Embryonic facial prominence (tissue), 1 donor: Measurements from ENCODE around the gene CXCL16.

Experiments used
- DNase-seq: peaks from one replicate; pipeline ENCODE4 v3.0.0-alpha.2; 2016; ENCODE audit errors: extremely low spot score

Gene CXCL16

DNA sequence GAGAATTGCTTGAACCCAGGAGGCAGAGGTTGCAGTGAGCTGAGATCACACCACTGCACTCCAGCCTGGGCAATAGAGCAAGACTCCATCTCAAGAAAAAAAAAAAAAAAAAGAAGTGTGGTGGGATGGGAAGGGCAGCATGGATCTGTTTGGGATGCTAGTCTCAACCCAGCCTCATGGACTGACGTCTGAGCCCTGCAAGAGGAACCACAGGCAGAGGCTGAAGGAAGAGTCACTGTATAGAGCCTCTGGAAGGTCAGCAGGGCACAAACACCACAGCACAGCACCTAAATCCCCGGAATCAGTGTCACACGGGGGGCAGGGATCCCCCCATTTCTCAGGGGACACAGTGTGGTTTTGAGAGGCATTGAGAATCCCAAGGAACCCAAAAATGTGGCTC lies 10.9 kb upstream of the CXCL16 start:
- no peak for DNase-seq

DNA sequence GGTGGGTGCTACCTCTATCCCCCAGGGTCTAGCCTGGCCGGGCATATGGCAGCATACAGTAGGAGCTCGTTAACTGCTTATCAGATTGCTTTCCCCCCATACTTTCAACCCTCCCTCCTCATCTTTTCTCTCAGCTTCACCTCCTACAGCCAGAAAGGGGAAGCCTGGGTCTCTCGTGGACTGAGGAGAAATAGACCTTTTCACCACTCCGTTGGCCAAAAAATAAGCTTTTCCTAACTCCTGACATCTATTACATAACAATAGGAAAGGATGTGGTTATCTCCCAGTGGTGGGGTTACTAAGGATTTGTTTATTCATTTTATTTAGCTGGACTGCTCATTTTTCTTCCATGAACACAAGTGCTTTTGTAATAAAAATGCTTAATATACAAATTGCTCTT lies 9.0 kb upstream of the CXCL16 start:
- DNase-seq = no peak

DNA sequence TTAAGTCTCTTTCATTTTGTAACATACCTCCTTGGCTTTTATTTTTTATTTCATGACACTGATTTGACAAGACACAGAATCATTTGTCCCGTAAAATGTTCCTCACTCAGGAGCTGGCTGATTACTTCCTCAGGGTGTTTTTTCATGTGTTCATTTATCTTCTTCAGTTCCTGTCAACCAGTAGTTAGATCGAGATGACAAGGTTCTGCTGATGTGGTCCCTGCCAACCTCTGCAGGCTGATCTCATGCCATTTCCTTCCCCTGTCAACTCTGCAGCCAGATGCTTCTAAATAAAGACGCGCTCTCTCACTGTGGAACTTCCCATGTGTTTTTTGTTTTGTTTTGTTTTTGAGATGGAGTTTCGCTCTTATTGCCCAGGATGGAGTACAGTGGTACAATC lies 8.1 kb upstream of the CXCL16 start:
- no peak for DNase-seq

DNA sequence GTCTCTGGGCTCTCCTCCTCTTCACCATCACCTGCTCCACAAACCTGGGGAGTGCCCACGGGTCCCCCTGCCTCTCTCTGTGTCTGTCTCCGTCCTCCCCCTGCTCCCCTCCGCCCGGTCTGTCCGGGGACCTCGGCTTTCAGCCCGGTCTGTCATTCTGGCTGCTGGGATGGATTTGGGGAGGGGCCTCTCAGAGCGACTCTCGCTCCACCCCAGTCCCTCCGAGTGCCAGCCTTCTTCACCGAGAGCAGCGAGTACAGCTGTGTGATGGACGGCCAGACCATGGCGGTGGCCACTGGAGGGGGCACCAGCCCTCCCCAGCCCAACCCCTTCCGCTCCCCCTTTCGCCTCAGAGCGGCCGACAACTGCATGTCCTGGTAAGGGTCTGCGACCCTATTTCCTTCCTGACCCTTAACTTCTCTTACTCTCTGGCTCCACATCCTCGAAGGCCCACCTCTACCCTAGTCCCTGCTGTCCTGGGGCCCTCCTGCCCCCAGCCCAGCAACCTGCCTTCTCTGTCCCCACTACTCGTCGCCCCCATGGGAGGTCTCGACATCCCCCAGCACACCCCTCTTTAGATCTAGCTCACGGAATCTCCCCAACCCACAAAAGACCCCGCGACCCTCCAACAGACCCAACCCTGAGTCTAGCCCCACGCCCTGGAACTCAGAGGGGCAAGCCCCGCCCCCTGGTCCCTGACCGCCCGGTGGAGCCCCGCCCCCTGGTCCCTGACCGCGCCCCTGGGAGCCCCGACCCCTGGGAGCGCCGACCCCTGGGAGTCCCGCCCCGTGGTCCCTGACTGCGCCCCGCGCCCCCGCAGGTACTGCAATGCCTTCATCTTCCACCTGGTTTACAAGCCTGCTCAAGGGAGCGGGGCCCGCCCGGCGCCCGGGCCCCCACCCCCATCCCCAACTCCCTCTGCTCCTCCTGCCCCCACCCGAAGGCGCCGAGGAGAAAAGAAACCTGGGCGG lies 5.6 kb upstream of the CXCL16 start:
- no peak for DNase-seq

DNA sequence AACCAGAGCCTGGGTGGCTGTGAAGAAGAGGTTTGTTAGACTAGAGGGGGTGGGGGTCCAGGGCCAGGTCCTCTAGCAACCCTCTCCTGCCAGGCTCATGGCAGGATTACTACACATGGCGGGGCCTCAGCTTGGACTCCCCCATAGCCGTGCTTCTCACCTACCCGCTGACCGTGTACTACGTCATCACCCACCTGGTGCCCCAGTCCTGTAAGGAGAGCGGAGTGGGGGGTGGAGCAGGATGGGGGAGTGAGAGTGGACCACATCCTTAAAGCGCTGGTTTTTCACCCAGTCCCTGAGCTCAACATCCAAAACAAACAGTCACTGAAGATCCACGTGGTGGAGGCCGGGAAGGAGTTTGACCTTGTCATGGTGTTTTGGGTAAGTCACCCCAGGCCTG lies 4.2 kb upstream of the CXCL16 start:
- DNase-seq = no peak

DNA sequence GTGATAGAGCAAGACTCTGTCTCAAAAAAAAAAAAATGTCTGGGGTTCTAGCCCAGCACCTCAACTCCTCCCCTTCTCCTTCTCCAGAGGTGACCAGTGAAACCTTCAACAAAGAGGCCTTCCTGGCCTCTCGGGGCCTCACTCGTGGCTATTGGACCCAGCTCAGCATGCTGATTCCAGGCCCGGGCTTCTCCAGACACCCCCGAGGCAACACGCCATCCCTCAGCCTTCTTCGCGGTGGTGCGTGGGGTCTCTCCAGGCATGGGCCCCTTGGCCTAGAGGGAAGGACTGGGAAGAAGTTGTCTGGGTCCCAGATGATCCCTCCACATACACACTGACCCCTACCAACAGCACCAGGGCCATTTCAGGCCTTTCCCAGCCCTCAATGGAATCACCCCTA lies 3.5 kb upstream of the CXCL16 start:
- no peak for DNase-seq

DNA sequence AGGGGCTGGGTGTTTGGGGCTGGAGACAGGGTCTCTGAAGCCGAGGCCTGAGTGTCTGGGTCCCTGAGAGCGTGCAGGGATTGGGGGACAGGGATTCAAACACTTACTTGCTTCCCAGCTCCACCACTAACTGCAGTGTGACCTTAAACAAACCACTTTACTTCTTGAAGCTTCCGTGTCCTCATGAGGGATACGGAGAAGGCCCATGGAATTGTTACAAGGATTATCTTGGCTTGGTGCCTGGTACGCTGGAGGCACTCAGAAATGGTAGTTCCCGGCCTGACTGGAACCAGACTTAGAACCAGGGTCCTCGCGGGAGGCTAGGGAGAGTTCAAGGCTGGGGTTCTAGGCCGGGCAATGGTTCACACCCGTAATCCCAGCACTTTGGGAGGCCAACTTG lies 2.9 kb upstream of the CXCL16 start:
- DNase-seq = no peak

DNA sequence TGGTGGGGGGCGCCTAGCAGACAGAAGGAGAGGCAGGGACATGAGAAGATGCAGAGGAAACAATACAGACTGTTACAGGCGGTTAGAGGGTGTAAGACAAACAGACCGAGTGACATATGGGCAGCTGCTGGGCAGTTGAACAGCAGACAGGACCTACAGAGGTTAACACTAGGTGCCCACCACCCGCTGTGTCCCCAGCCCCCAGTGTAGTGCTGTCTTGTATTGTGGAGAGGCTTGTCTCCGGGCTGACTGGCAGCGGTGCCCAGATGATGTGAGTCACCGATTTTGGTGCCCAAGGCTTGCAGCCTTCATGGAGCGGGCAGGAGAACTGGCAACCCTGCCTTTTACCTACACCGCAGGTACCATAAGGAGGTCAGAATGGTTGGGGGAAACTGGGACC lies 2.4 kb upstream of the CXCL16 start:
- DNase-seq = no peak

DNA sequence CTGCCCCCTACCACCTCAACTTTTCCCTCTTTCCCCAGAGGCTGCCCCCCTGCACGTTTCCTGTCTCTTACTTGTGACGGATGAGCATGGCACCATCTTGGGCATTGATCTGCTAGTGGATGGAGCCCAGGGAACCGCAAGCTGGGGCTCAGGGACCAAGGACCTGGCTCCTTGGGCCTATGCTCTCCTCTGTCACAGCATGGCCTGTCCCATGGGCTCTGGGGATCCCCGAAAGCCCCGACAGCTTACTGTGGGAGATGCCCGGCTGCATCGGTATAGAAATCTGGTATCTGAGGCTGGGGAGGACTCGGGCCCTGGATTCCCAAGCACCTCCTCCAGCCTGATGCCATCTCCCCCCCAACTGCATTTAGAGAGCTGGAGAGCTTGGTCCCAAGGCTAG lies 1.8 kb upstream of the CXCL16 start:
- DNase-seq = no peak

DNA sequence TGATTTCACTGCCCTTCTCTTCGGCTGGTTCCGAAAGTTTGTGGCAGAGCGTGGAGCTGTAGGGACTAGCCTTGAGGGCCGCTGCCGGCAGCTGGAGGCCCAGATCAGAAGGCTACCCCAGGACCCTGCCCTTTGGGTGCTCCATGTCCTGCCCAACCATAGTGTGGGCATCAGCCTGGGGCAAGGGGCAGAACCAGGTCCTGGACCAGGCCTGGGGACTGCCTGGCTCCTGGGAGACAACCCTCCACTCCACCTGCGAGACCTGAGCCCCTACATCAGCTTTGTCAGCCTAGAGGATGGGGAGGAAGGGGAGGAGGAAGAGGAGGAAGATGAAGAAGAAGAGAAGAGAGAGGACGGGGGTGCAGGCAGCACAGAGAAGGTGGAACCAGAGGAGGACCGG lies 856 bp upstream of the CXCL16 start:
- no peak for DNase-seq

DNA sequence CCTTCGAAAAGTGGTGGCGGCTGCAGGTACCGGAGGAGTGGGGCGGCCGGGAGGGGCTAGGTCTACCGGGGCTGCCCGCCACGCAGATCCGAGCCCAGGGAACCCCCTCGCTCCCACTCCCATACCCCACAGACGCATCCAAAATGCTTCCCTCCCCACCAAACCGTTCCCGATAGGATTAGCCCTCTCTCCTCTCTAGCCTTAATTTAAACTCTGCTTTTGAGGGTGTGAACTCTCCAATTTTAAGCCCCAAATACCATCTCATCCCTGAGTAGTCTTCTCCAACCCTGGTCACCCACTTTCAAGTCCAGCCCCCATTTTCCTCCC lies 260 bp upstream of the CXCL16 start:
- no peak for DNase-seq

DNA sequence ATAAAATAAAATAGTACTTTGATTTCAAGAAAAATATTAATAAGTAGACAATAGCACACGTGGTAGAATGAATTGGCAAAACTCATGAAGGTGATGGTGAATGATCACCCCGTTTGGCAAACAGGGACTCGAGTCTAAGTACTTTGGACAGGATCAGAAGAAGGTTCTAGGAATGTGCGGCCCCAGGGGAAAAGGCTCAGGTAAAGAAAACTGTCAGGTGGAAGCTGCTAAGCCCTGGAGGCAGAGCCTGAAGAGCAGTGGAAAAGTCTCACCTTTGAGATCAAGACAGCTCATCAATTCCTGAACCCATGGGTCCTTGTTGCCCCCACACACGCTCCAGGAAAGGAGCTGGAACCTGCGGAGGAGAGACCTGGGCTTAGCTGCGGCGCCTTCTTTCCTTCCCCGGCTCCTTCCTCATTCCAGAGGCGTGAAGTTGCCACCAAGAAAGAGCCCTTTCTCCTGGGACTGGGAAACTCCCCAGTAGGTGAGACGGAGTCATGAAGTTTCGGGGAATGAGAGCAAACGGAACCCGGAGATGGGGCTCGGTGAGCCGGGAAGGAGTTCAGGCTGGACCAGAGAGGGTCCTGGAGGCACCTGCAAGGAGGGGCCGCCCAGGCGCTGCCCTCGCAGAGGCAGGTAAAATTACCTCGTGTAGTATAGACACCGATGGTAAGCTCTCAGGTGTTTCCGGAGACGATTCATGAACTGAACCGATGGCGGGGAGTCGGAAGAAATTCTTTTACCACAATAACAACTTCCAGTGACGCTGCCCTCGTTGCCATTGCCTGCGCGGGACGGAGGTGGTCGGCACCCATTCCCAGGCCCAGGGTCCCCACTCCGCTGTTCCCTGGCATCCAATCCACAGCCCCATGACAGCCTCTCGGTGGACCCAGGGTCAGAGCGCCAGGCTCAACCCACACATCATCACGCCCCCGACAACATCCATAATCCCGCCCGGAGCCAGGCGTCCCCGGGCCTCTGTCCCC lies 1.3 kb downstream of the CXCL16 start:
- no peak for DNase-seq

DNA sequence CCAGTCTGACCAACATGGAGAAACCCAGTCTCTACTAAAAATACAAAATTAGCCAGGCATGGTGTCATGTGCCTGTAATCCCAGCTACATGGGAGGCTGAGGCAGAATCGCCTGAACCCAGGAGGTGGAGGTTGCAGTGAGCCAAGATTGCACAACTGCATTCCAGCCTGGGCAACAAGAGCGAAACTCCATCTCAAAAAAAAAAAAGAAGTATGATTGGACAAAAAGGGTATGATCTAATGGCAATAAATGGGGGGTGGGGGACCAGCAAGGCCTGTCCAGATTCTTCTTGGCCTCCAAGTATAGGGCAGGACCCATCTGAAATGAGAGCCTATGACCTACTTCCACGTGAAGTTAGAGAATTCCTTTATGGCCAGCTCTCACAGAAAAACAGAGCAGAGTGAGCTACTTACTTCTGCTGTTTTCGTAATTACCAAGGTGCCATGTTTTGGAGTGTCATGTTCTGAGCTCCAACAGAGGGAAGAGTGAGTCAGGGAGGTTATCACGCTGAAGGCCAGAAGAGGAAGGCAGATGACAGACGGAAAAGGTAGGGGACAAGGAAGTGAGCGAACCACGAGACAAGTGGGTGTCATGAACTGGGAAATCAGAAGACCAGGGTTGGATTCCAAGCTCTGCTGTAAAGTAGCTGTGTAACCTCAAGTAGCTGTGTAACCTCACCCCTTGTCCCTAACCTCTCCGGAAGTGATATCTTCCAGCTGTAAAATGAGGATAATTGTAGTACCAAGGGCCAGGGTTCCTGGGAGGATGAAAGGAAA lies 3.7 kb downstream of the CXCL16 start:
- no peak for DNase-seq

DNA sequence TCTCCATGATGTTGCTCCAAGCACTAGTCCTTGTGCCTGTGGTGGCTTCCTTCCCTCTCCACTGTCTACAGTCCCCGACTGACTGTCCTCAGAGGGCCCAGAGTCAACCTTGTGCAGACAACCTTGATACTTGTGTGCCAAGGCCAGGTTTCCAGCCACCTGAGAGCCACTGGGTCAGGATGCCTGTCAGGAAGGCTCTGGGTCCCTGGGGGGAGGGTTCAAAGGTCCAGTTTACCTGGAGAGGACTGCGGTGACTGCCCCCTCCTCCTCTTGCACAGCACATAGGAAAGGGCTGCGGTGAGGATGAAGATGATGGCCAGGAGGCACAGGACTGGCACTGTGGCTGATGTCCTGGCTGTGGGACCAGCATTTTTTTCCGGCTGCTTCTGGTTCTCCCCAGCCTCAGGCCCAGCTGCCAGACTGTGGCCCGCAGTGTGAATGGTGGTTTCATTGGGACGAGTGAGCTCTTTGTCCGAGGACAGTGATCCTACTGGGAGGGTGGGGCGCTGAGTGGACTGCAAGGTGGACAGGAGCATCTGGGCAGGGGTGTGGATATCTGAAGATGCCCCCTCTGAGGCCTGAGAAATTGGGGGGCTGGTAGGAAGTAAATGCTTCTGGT lies 4.8 kb downstream of the CXCL16 start:
- DNase-seq = no peak

DNA sequence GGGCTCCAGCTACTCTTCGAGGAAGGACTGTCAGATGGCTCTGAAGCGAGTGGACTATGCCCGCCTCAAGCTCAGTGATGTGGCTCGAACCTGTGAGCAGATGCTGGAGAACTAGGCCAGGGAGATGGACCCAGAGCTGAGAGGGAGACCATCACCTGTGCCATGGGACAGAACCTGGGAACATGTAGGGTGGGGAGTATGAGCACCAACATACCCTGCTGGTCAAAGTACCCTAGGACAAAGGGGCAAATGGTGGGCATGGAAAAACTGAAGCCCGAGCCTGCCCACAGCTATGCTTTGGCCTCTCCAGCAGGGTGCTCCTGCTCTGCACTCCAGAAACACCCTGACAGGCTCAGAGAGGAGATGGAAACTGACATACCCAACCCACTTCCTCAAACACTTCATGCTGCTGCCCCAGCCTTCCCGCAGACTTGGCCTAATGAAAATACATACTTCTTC lies 6.6 kb downstream of the CXCL16 start:
- DNase-seq = no peak

DNA sequence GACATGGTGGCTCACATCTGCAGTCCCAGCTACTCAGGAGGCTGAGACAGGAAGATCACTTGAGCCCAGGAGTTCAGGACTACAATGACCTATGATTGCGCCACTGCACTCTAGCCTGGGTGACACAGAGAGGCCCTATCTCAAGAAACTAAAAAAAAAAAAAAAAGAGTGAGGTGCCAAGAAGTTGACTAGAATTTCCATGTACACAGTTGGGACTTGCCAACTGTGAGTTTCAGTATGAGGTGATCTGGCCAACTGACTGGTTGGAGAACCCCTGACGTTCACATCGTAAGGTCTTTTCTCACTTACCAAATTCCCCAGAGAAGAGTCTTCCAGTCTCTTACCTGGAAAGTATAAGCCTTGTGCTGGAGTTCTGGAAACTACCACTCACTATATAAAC lies 11.6 kb downstream of the CXCL16 start:
- no peak for DNase-seq

DNA sequence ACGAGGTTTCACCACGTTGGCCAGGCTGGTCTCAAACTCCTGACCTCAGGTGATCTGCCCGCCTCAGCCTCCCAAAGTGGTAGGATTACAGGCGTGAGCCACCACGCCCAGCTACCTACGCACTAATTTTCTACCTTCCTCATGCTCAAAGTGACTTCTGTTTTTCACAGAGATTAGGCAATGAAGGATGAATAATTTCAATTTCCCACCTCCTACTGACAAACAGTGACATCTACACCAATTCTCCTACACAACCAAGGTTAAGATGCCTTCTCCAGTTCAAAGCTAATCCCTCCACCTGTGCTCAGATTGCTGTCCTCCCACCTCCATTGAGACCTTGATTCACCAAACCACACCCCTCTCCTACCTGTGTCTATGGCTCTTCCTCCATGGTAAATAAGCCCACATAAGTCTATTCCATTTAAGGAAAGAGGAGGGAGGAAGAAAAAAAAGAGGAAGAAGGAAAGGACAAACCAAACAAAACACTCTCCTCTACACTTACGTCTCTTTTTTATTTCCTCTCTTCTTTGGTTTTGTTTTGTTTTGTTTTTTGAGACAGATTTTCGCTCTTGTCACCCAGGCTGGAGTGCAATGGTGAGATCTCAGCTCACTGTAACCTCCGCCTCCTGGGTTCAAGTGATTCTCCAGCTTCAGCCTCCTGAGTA lies 13.9 kb downstream of the CXCL16 start:
- no peak for DNase-seq

DNA sequence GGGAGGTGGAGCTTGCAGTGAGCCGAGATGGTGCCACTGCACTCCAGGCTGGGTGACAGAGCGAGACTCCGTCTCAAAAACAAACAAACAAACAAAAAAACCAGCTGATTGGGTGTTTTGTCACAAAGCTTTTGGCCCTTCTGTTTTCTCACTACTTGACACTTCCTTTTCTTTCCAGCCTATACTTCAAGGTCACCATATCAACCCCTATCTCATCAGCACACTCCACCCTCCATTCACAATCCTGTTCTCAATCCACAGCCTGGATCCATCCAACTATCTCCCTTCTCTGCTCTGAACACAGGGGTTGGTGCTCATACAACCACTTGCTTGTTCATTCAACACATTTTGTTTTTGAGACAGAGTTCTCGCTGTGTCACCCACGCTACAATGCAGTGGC lies 15.1 kb downstream of the CXCL16 start:
- no peak for DNase-seq

DNA sequence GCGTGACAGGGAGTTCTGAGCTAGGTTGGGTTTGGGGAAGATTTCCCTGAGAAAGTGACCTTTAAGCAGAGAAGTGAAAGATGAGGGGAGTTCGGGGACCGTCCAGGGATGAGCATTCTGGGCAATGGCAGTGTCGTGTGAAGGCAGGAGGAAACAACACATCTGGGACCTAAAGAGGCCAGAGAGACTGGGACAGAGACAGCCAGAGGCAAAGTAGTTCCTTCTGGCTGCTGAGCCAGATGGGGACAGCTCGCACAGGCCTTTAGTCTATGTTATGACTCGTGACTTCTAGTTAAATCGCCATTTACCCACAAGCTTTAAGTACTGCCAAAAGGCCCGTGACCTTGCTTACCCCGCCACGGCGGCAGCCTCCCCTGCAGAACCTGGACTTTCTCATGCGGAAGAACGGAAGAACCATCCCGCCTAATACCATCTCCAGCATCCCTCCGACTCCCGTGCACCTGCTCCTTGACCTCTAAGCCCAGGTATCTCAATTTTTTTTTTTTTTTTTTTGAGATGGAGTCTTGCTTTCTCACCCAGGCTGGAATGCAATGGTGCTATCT lies 17.0 kb downstream of the CXCL16 start:
- DNase-seq = no peak
